ENCODE results near the gene LRP8. TPM values are rescaled to one million over a fixed set of nuclear protein-coding genes. Genes with fewer than 3 reads are reported as not detected.

Gene LRP8
- total and polyA plus RNA-seq, 2 of the 13 experiments (the other 11 are each of a cell fraction or from before 2014, with no cell fraction given): 17.3 to 17.4 TPM

DNA sequence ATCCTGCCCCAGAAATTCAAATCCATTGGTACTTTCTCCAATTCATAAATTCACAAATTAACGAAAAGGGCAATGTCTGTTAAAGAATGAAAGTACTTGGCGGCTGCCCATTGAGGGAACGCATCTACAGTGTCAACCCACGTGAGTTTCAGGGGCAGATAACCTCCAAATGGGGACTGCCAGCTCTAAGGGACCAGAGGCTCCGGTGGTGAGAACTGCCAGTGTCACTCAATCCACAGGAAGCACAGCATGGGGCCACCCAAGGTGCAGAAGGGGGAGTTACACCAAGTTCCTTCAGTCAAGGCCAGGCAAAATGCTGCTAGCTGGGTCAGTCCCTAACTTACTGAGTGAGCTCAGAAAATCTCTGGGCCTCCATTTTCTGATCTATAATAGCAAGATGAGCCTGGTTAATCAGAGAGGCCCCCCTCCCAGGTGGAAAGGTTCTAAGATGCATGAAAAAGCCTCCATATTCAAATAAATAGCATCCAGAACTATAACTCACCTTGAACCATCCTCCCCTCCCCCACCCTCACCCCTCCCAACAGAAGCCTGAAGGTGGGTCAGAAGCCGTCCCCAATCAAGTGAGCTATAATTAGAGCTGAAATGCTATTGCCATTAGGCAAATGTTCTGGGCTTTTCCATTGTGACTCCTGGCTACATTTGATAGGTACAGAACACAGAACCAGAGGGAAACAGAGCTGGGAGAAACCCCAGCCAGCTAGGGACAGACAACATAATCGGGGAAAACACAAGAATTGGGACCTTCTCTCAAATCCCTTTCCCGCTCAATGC is 41.7 kb downstream of the LRP8 start:
- TF ChIP-seq MIER2 (CRISPR knock-in tag; IDR thresholded peaks at IDR 0.05): no peak
- no peak for TF ChIP-seq ZMYM4 (CRISPR knock-in tag; IDR thresholded peaks at IDR 0.05)
- TF ChIP-seq FOXJ3 (CRISPR knock-in tag; IDR thresholded peaks at IDR 0.05; ENCODE audit: borderline replicate concordance): no peak
- no peak for TF ChIP-seq AKAP8 (CRISPR knock-in tag; IDR thresholded peaks at IDR 0.05)
- TF ChIP-seq ZNF496 (CRISPR knock-in tag; IDR thresholded peaks at IDR 0.05; ENCODE audit: insufficient replicate concordance): no peak
- no peak for TF ChIP-seq FOSL2 (CRISPR knock-in tag; IDR thresholded peaks at IDR 0.05)
- TF ChIP-seq PHF5A (CRISPR knock-in tag; IDR thresholded peaks at IDR 0.05; ENCODE audit: low read depth, unreplicated experiment): no peak
- TF ChIP-seq MTF1 (CRISPR knock-in tag; IDR thresholded peaks at IDR 0.05): no peak
- no peak for TF ChIP-seq NCOR1 (IDR thresholded peaks at IDR 0.05; ENCODE audit: borderline replicate concordance, low read length)
- TF ChIP-seq ZNF350 (CRISPR knock-in tag; IDR thresholded peaks at IDR 0.05; ENCODE audit: borderline replicate concordance, low read depth): no peak
- no peak for TF ChIP-seq BORCS8-MEF2B (CRISPR knock-in tag; IDR thresholded peaks at IDR 0.05)
- TF ChIP-seq, protein P1, sequence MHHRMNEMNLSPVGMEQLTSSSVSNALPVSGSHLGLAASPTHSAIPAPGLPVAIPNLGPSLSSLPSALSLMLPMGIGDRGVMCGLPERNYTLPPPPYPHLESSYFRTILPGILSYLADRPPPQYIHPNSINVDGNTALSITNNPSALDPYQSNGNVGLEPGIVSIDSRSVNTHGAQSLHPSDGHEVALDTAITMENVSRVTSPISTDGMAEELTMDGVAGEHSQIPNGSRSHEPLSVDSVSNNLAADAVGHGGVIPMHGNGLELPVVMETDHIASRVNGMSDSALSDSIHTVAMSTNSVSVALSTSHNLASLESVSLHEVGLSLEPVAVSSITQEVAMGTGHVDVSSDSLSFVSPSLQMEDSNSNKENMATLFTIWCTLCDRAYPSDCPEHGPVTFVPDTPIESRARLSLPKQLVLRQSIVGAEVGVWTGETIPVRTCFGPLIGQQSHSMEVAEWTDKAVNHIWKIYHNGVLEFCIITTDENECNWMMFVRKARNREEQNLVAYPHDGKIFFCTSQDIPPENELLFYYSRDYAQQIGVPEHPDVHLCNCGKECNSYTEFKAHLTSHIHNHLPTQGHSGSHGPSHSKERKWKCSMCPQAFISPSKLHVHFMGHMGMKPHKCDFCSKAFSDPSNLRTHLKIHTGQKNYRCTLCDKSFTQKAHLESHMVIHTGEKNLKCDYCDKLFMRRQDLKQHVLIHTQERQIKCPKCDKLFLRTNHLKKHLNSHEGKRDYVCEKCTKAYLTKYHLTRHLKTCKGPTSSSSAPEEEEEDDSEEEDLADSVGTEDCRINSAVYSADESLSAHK (CRISPR knock-in tag; IDR thresholded peaks at IDR 0.05; ENCODE audit: borderline replicate concordance): no peak
- TF ChIP-seq ZC3H4 (CRISPR knock-in tag; IDR thresholded peaks at IDR 0.05; ENCODE audit: borderline replicate concordance): no peak
- no peak for TF ChIP-seq CEBPB (IDR thresholded peaks at IDR 0.05; ENCODE audit: borderline replicate concordance, low read depth, low read length)
- no peak for TF ChIP-seq NFE2 (CRISPR knock-in tag; IDR thresholded peaks at IDR 0.05)
- TF ChIP-seq CENPBD1 (CRISPR knock-in tag; IDR thresholded peaks at IDR 0.05; ENCODE audit: borderline replicate concordance, low read depth): no peak
- no peak for TF ChIP-seq MYNN (CRISPR knock-in tag; IDR thresholded peaks at IDR 0.05; ENCODE audit: low read depth)
- TF ChIP-seq TBX3 (IDR thresholded peaks at IDR 0.05; ENCODE audit: borderline replicate concordance): no peak
- no peak for TF ChIP-seq SRSF1 (optimal IDR thresholded peaks at IDR 0.05; ENCODE audit: low read depth, low read length)
- TF ChIP-seq MYPOP (CRISPR knock-in tag; IDR thresholded peaks at IDR 0.05): no peak
- Histone ChIP-seq H3K4me2 (ENCODE audit: low read depth, low read length) (no peak overlapping the region), H3K9ac (ENCODE audit: insufficient read depth, low read depth, low read length) (no peak overlapping the region), H3K27ac (ENCODE audit: extremely low read length, insufficient read depth, low read length) (no peak overlapping the region), H3K27me3 (ENCODE audit: control insufficient read depth in 1 of 2, insufficient read depth in 2 of 2, low read length in 2 of 2) (no peaks in the 10 kb centered on the region), H3K4me3 (replicated peaks in 1 of 3; ENCODE audit: insufficient read depth in 1 of 3, low read depth in 2 of 3, low read length in 3 of 3) (no peak overlapping the region), H3K36me3 (replicated peaks in 1 of 2; ENCODE audit: control insufficient read depth in 1 of 2, insufficient read depth in 2 of 2, low read length in 2 of 2) (peaks cover 6 to 58% of the 10 kb centered on the region in 2 experiments; a peak in 4 of 5 replicates), H2AFZ (ENCODE audit: low read length) (no peak overlapping the region), H3K9me3 (ENCODE audit: low read length) (no peaks in the 10 kb centered on the region), H3K4me1 (ENCODE audit: insufficient read depth, low read length) (no peaks in the 10 kb centered on the region), H3K79me2 (ENCODE audit: insufficient read depth, low read length) (no peaks in the 10 kb centered on the region), H4K20me1 (ENCODE audit: insufficient read depth, low read length) (no peaks in the 10 kb centered on the region)
- ChIA-PET POLR2A (no interaction called here), CTCF (ENCODE audit: low intra/inter-chr PET ratio, low total read pairs) (no interaction called here)
- no peak for DNase-seq (ENCODE audit: low spot score)
- in situ Hi-C loops (cut with HindIII; ENCODE audit: extremely low pct_ligation_motif_present, low pct_unique_long_range_greater_than_20kb) (no loop called here), intact Hi-C loops (cut with micrococcal nuclease; ENCODE audit: unreplicated experiment) (no loop called here)
- no peak for FAIRE-seq
- ATAC-seq: no peak
- WGBS (ENCODE audit: low lambda C conversion rate): 95% methylated on average over 8 of the region's 8 CpGs
- no TSS peak for BruUV-seq (replicated peaks)
